H1 (cell line): ENCODE results near the gene TFB2M. TPM values are rescaled to one million over a fixed set of nuclear protein-coding genes. Genes with fewer than 3 reads are reported as not detected.

Source experiments
- CTCF ChIA-PET: fragments of 300-600 bp; sonication (Branson Sonifier 250); formaldehyde crosslinking; loops from one replicate; lab custom pipeline; 2021; ENCODE audit not compliant: partially characterized antibody; lab: Charles Lee
- POLR2A ChIA-PET: fragments of 300-600 bp; sonication (Branson Sonifier 250); formaldehyde crosslinking; loops from one replicate; lab custom pipeline; 2021; ENCODE audit warnings: inconsistent platforms; ENCODE audit not compliant: partially characterized antibody; lab: Charles Lee
- DNase-seq, 2 experiments: peaks; one replicate each; pipeline versions ENCODE4 v3.0.0 to v3.0.0-alpha.2; 2010 to 2022; ENCODE audit warnings: low spot score in 2 of 2, low read depth in 1 of 2, mixed read lengths in 1 of 2
- FAIRE-seq: peaks from 2 replicates; lab custom pipeline; 2011; peaks lifted over from hg19 to GRCh38; lab: Jason Lieb, UNC
- H2AFZ ChIP-seq: 2 replicates; pipeline ENCODE4 v1.8.1; 2012; ENCODE audit warnings: low read length, inconsistent platforms
- H2AK5ac ChIP-seq: 2 replicates; pipeline ENCODE4 v1.6.1; 2013; ENCODE audit warnings: low read depth, low read length
- H2BK120ac ChIP-seq: replicated peaks from 2 replicates; pipeline ENCODE3; 2013; ENCODE audit warnings: low read depth, low read length, inconsistent platforms
- H2BK12ac ChIP-seq: 2 replicates; pipeline ENCODE4 v1.6.1; 2013; ENCODE audit warnings: low read depth, low read length
- H2BK15ac ChIP-seq: 2 replicates; pipeline ENCODE4 v1.6.1; 2013; ENCODE audit warnings: low read length
- H2BK20ac ChIP-seq: 2 replicates; pipeline ENCODE4 v1.6.1; 2013; ENCODE audit warnings: low read length
- H2BK5ac ChIP-seq: 2 replicates; pipeline ENCODE4 v1.6.1; 2013; ENCODE audit warnings: low read depth, low read length
- H3K14ac ChIP-seq: 2 replicates; pipeline ENCODE4 v1.6.1; 2013; ENCODE audit warnings: inconsistent platforms; ENCODE audit not compliant: insufficient read length
- H3K18ac ChIP-seq: 2 replicates; pipeline ENCODE4 v1.6.1; 2013; ENCODE audit warnings: low read length; ENCODE audit errors: extremely low read depth
- H3K23ac ChIP-seq: 2 replicates; pipeline ENCODE4 v1.6.1; 2013; ENCODE audit warnings: inconsistent platforms; ENCODE audit not compliant: insufficient read length
- H3K23me2 ChIP-seq: 2 replicates; pipeline ENCODE4 v1.6.1; 2013; ENCODE audit warnings: low read depth, low read length
- H3K27ac ChIP-seq: 2 replicates; pipeline ENCODE4 v1.6.1; 2011; ENCODE audit warnings: low read depth, low read length, inconsistent platforms
- H3K27me3 ChIP-seq, 4 experiments: replicated peaks in 1 of 4; 1 replicate in 1 of 4; 2 replicates in 3 of 4; pipeline versions ENCODE4 v1.6.1 to v1.8.1; 2011 to 2013; ENCODE audit warnings: low read length in 3 of 4, mild to moderate bottlenecking in 3 of 4, inconsistent platforms in 2 of 4, mixed read lengths in 2 of 4, moderate library complexity in 1 of 4; ENCODE audit not compliant: control insufficient read depth in 3 of 4, insufficient read depth in 3 of 4; ENCODE audit errors: extremely low read depth in 1 of 4
- H3K36me3 ChIP-seq, 4 experiments: 2 replicates each; pipeline versions ENCODE4 v1.6.1 to v1.8.1; 2011 to 2013; ENCODE audit warnings: mild to moderate bottlenecking in 4 of 4, low read length in 3 of 4, moderate library complexity in 2 of 4, control low read depth in 1 of 4, inconsistent platforms in 1 of 4; ENCODE audit not compliant: insufficient read depth in 4 of 4, control insufficient read depth in 2 of 4
- H3K4ac ChIP-seq: replicated peaks from 2 replicates; pipeline ENCODE3; 2013; ENCODE audit warnings: low read length, low read depth, mixed read lengths, inconsistent platforms; ENCODE audit not compliant: insufficient read length
- H3K4me1 ChIP-seq, 4 experiments: replicated peaks in 1 of 4; 1 replicate in 1 of 4; 2 replicates in 3 of 4; pipeline versions ENCODE4 v1.6.1 to v1.8.1; 2011 to 2013; ENCODE audit warnings: low read length in 3 of 4, inconsistent platforms in 2 of 4, mixed read lengths in 1 of 4; ENCODE audit not compliant: insufficient read depth in 4 of 4, control insufficient read depth in 3 of 4
- H3K4me2 ChIP-seq, 2 experiments: 2 replicates each; pipeline versions ENCODE4 v1.6.1 to v1.8.1; 2011 to 2013; ENCODE audit warnings: low read depth in 2 of 2, low read length in 2 of 2, control low read depth in 1 of 2, inconsistent platforms in 1 of 2, mild to moderate bottlenecking in 1 of 2; ENCODE audit not compliant: insufficient read depth in 1 of 2
- H3K4me3 ChIP-seq, 4 experiments: fragments of 200-600, 300-600 bp in 1 of 4; sonication (generic), shearing (Covaris generic), sonication (Bioruptor Twin) in 1 of 4; 2 replicates each; pipeline versions ENCODE4 v1.5.1 to v1.8.1; 2011 to 2016; ENCODE audit warnings: low read length in 4 of 4, low read depth in 3 of 4, control low read depth in 2 of 4, inconsistent platforms in 2 of 4, mild to moderate bottlenecking in 2 of 4, mixed read lengths in 1 of 4, moderate library complexity in 1 of 4; ENCODE audit not compliant: insufficient read depth in 2 of 4; ENCODE audit errors: extremely low read depth in 1 of 4
- H3K56ac ChIP-seq: replicated peaks from 2 replicates; pipeline ENCODE3; 2013; ENCODE audit warnings: low read depth, mild to moderate bottlenecking, mixed read lengths, low read length, inconsistent platforms; ENCODE audit not compliant: insufficient read length
- H3K79me1 ChIP-seq: 2 replicates; pipeline ENCODE4 v1.6.1; 2013; ENCODE audit warnings: low read depth, low read length, control low read depth
- H3K79me2 ChIP-seq, 2 experiments: 2 replicates each; pipeline versions ENCODE4 v1.6.1 to v1.8.1; 2012 to 2013; ENCODE audit warnings: low read length in 2 of 2, mild to moderate bottlenecking in 2 of 2, inconsistent platforms in 1 of 2; ENCODE audit not compliant: insufficient read depth in 2 of 2, control insufficient read depth in 1 of 2
- H3K9ac ChIP-seq, 4 experiments: replicated peaks in 1 of 4; 1 replicate in 1 of 4; 2 replicates in 3 of 4; pipeline versions ENCODE4 v1.6.1 to v1.8.1; 2011 to 2013; ENCODE audit warnings: low read depth in 3 of 4, low read length in 3 of 4, control low read depth in 2 of 4, mild to moderate bottlenecking in 2 of 4, moderate library complexity in 2 of 4, inconsistent platforms in 1 of 4; ENCODE audit errors: extremely low read depth in 1 of 4
- H3K9me3 ChIP-seq, 2 experiments: 2 replicates each; pipeline versions ENCODE4 v1.6.1 to v1.8.1; 2012 to 2013; ENCODE audit warnings: mild to moderate bottlenecking in 2 of 2, moderate library complexity in 2 of 2, control low read depth in 1 of 2, inconsistent platforms in 1 of 2, low read depth in 1 of 2, low read length in 1 of 2, mixed read lengths in 1 of 2; ENCODE audit not compliant: insufficient read depth in 2 of 2
- H4K20me1 ChIP-seq, 2 experiments: replicated peaks in 1 of 2; 2 replicates each; pipeline versions ENCODE3 to v1.8.1; 2011 to 2013; ENCODE audit warnings: inconsistent platforms in 2 of 2, low read length in 2 of 2, mild to moderate bottlenecking in 1 of 2; ENCODE audit not compliant: insufficient read depth in 2 of 2, control insufficient read depth in 1 of 2
- H4K5ac ChIP-seq: 2 replicates; pipeline ENCODE4 v1.6.1; 2013; ENCODE audit warnings: low read length, low read depth, mixed read lengths, inconsistent platforms; ENCODE audit not compliant: insufficient read length
- H4K8ac ChIP-seq: 2 replicates; pipeline ENCODE4 v1.8.0; 2013; ENCODE audit warnings: mild to moderate bottlenecking, moderate library complexity, low read length, inconsistent platforms; ENCODE audit not compliant: insufficient read depth; ENCODE audit errors: extremely low read depth
- H4K91ac ChIP-seq: replicated peaks from 2 replicates; pipeline ENCODE3; 2013; ENCODE audit warnings: low read length, mixed read lengths, inconsistent platforms; ENCODE audit not compliant: insufficient read length
- CEBPB ChIP-seq: IDR thresholded peaks from 2 replicates; pipeline ENCODE4 v1.6.1; 2012; ENCODE audit warnings: low read depth, low read length
- KDM4A ChIP-seq: IDR thresholded peaks from one replicate; pipeline ENCODE4 v1.7.1; 2012; ENCODE audit warnings: low read depth, mild to moderate bottlenecking, moderate library complexity, low read length, inconsistent platforms; ENCODE audit not compliant: severe bottlenecking
- SIN3A ChIP-seq, 2 experiments: IDR thresholded peaks in 1 of 2; conservative IDR thresholded peaks in 1 of 2; 2 replicates each; pipeline ENCODE4 v1.6.1; 2011 to 2012; ENCODE audit warnings: low read length in 2 of 2, improper control_type of control experiment in 1 of 2, low read depth in 1 of 2, mild to moderate bottlenecking in 1 of 2
- WGBS, 2 experiments: shearing (Covaris generic) in 1 of 2; methylation state at CpG; one replicate each; pipeline versions ENCODE4 v1.1.6 to v1.1.7; 2013 to 2015; ENCODE audit warnings: low lambda C conversion rate in 2 of 2, mixed read lengths in 2 of 2, inconsistent platforms in 1 of 2, low coverage in 1 of 2, missing lambda C conversion rate in 1 of 2; ENCODE audit not compliant: insufficient replicate concordance in 2 of 2, insufficient coverage in 1 of 2, insufficient read length in 1 of 2; ENCODE audit errors: extremely low coverage in 1 of 2, missing lambda C conversion rate in 1 of 2; 5-methylcytosine and 5-hydroxymethylcytosine counted together
- polyA plus RNA-seq, 7 experiments: library from polyadenylated mRNA; depleted of rRNA in 3 of 7; stranded (reverse) in 5 of 7; unstranded in 2 of 7; fragments of >200 nt in 5 of 7; fragments of 200-250 nt in 2 of 7; gene quantifications; 1 replicate in 5 of 7; 2 replicates in 1 of 7; 4 replicates in 1 of 7; pipeline versions ENCODE4 v1.2.1 to v1.2.3, GENCODE V29; 2011 to 2013; ENCODE audit warnings: missing spikeins in 2 of 7, mixed read lengths in 2 of 7
- total RNA-seq: library from RNA; stranded (reverse); fragmentation: NEBNext Ultra II Directional; extraction: Animal tissue kit (Norgen Biotek cat#: 25700); gene quantifications from 2 replicates; pipeline ENCODE4 v1.2.1, GENCODE V29; 2021

TFB2M gene
- total and polyA plus RNA-seq, 2 of the 8 experiments (the other 6 are each of a cell fraction or from before 2014, with no cell fraction given), result 10.4 to 22.0 TPM

GRCh38 chr1:246565751-246566127, 322 bp downstream of the TFB2M start:
- Histone ChIP-seq H2BK12ac (no peak overlapping the region), H3K4me3 (peak overlapping the region; percentile 81 to 98 (median 96)), H3K36me3 (peaks cover 0 to 8% (median 3%) of the 10 kb centered on the region in 4 experiments; a peak in 2 of 8 replicates), H3K56ac (no peak overlapping the region), H3K9me3 (no peaks in the 10 kb centered on the region), H3K79me1 (no peaks in the 10 kb centered on the region; the same call in 1 of the 2 replicates), H3K18ac (no peak overlapping the region), H3K27me3 (no peaks in the 10 kb centered on the region), H4K8ac (peak overlapping the region; percentile 97), H3K23me2 (no peaks in the 10 kb centered on the region), H2BK20ac (no peak overlapping the region), H2BK15ac (no peak overlapping the region), H4K5ac (no peak overlapping the region), H2AFZ (peak overlapping the region; percentile 81), H2BK120ac (no peak overlapping the region), H3K4me2 (peak overlapping the region; percentile 62 to 71), H4K91ac (no peak overlapping the region), H2BK5ac (no peak overlapping the region; the same call in 1 of the 2 replicates), H2AK5ac (no peak overlapping the region), H3K23ac (no peak overlapping the region), H3K27ac (peak overlapping the region; percentile 66; the same call in 1 of the 2 replicates), H3K79me2 (peaks cover 7 to 69% of the 10 kb centered on the region in 2 experiments), H3K14ac (no peak overlapping the region), H3K4me1 (peaks cover 0 to 5% (median 2%) of the 10 kb centered on the region in 4 experiments; a peak in 2 of 7 replicates), H3K9ac (peak overlapping the region; percentile 67 to 84 (median 80)), H4K20me1 (peaks cover 0 to 2% of the 10 kb centered on the region in 2 experiments), H3K4ac (no peak overlapping the region)
- DNase-seq (peak in 1 of 2 experiments; percentile 9), FAIRE-seq (no peak)
- WGBS, 2 experiments, result 2% methylated on average over 25 of the region's 25 CpGs; no CpG with 5 or more reads in 1 of the 2 experiments
- peak; percentile 34; the same call in 1 of the 2 replicates for TF ChIP-seq CEBPB
- peak; percentile 16 for TF ChIP-seq KDM4A
- no peak for TF ChIP-seq SIN3A (conservative IDR thresholded peaks at IDR 0.05 in 1 of 2, IDR thresholded peaks at IDR 0.05 in 1 of 2; ENCODE audit: low read depth in 1 of 2, low read length in 2 of 2)
- ChIA-PET CTCF (interaction anchor here (0.8 to 2.1 kb wide), 3 partner anchors 13 to 34 kb away, joined by 3 to 6 read pairs (median 3); no protein-coding TSS in a partner anchor), POLR2A (interaction anchor here (1.1 to 3.8 kb wide), 7 partner anchors 9 to 59 kb away, joined by 3 to 17 read pairs (median 4); partner anchors contain the start of gene SMYD3)
